HepG2 (cell line): ENCODE results near the gene DDIT4. TPM values are rescaled to one million over a fixed set of nuclear protein-coding genes. Genes with fewer than 3 reads are reported as not detected.

Source experiments
- CREB1 ChIP-seq, 2 experiments: fragments of 450-650 bp in 1 of 2; IDR thresholded peaks; 2 replicates each; pipeline ENCODE4 v1.6.1; 2016 to 2017; ENCODE audit warnings: control low read depth in 1 of 2, mild to moderate bottlenecking in 1 of 2, missing compliant biosample characterization in 1 of 2, missing genetic modification characterization in 1 of 2
- ELK4 ChIP-seq: sonication (generic); formaldehyde crosslinking; IDR thresholded peaks from 2 replicates; pipeline ENCODE4 v1.9.0; 2021; ENCODE audit warnings: missing genetic modification reagents, borderline replicate concordance
- FOXO4 ChIP-seq: sonication (generic); formaldehyde crosslinking; conservative IDR thresholded peaks from 2 replicates; pipeline ENCODE4 v1.8.1; 2023; ENCODE audit warnings: missing genetic modification reagents
- HIVEP1 ChIP-seq: sonication (generic); formaldehyde crosslinking; IDR thresholded peaks from 2 replicates; pipeline ENCODE4 v1.4.0; 2020; ENCODE audit warnings: mild to moderate bottlenecking, missing genetic modification reagents
- HNRNPLL ChIP-seq: fragments of 200-400 bp; formaldehyde crosslinking; IDR thresholded peaks from 2 replicates; pipeline ENCODE4 v1.6.1; 2017; ENCODE audit warnings: mild to moderate bottlenecking, low read depth, low read length; ENCODE audit not compliant: poor library complexity, severe bottlenecking
- MAFK ChIP-seq, 2 experiments: IDR thresholded peaks in 1 of 2; conservative IDR thresholded peaks in 1 of 2; 2 replicates each; pipeline ENCODE4 v1.6.1; 2011; ENCODE audit warnings: improper control_type of control experiment in 2 of 2, low read length in 2 of 2
- PRMT3 ChIP-seq: sonication (generic); formaldehyde crosslinking; IDR thresholded peaks from 2 replicates; pipeline ENCODE4 v1.8.1; 2022; ENCODE audit warnings: low read depth, mild to moderate bottlenecking, moderate library complexity, missing genetic modification reagents, borderline replicate concordance
- RCOR2 ChIP-seq: IDR thresholded peaks from 2 replicates; pipeline ENCODE4 v1.6.1; 2016; ENCODE audit warnings: missing biosample characterization, missing genetic modification reagents
- RFX1 ChIP-seq: fragments of 450-650 bp; IDR thresholded peaks from 2 replicates; pipeline ENCODE4 v1.6.1; 2017
- SSRP1 ChIP-seq: IDR thresholded peaks from 2 replicates; pipeline ENCODE4 v1.6.1; 2016; ENCODE audit warnings: control low read depth
- TBP ChIP-seq: sonication (generic); formaldehyde crosslinking; IDR thresholded peaks from 2 replicates; pipeline ENCODE4 v1.5.0; 2020; ENCODE audit warnings: missing genetic modification reagents
- TMF1 ChIP-seq: sonication (generic); formaldehyde crosslinking; IDR thresholded peaks from 2 replicates; pipeline ENCODE4 v1.8.1; 2022; ENCODE audit warnings: low read depth, missing genetic modification reagents
- YY1 ChIP-seq: IDR thresholded peaks from 2 replicates; pipeline ENCODE4 v1.6.1; 2011; ENCODE audit warnings: low read length, low read depth, moderate library complexity, mild to moderate bottlenecking; ENCODE audit not compliant: insufficient read depth, insufficient replicate concordance
- ZC3H4 ChIP-seq: sonication (generic); formaldehyde crosslinking; IDR thresholded peaks from 2 replicates; pipeline ENCODE4 v1.4.0; 2020; ENCODE audit warnings: missing genetic modification reagents, borderline replicate concordance
- ZKSCAN8 ChIP-seq: IDR thresholded peaks from 2 replicates; pipeline ENCODE4 v1.6.1; 2016; ENCODE audit warnings: borderline replicate concordance, missing genetic modification reagents, missing compliant biosample characterization
- ZMYM3 ChIP-seq: sonication (generic); formaldehyde crosslinking; IDR thresholded peaks from 2 replicates; pipeline ENCODE4 v1.5.1; 2020; ENCODE audit warnings: mild to moderate bottlenecking, missing genetic modification reagents
- ZNF124 ChIP-seq: sonication (generic); formaldehyde crosslinking; IDR thresholded peaks from 2 replicates; pipeline ENCODE4 v1.4.0; 2020; ENCODE audit warnings: missing genetic modification reagents
- ZNF143 ChIP-seq: sonication (generic); formaldehyde crosslinking; IDR thresholded peaks from 2 replicates; pipeline ENCODE4 v1.4.0; 2020; ENCODE audit warnings: missing genetic modification reagents
- ZNF350 ChIP-seq: sonication (generic); formaldehyde crosslinking; IDR thresholded peaks from 2 replicates; pipeline ENCODE4 v1.4.0; 2020; ENCODE audit warnings: mild to moderate bottlenecking, low read depth, missing genetic modification reagents, borderline replicate concordance
- ZNF546 ChIP-seq: sonication (generic); formaldehyde crosslinking; conservative IDR thresholded peaks from 2 replicates; pipeline ENCODE4 v1.8.1; 2023; ENCODE audit warnings: mild to moderate bottlenecking, missing genetic modification reagents
- ZNF781 ChIP-seq: sonication (generic); formaldehyde crosslinking; IDR thresholded peaks from 2 replicates; pipeline ENCODE4 v1.5.1; 2020; ENCODE audit warnings: borderline replicate concordance, mild to moderate bottlenecking, missing genetic modification reagents; ENCODE audit errors: not compliant biosample characterization
- polyA plus RNA-seq, 8 experiments: library from polyadenylated mRNA; depleted of rRNA in 3 of 8; stranded (reverse) in 7 of 8; unstranded in 1 of 8; fragments of >200 nt; fragmentation: Illumina TruSeq in 4 of 8; extraction: Trizol in 4 of 8; gene quantifications; 2 replicates each; pipeline versions ENCODE4 v1.2.1 to v1.2.3, GENCODE V29; 2011 to 2016; ENCODE audit warnings: low read depth in 4 of 8, missing spikeins in 1 of 8, mixed read lengths in 1 of 8; ENCODE audit not compliant: insufficient read depth in 1 of 8
- total RNA-seq, 5 experiments: library from RNA; depleted of rRNA; stranded (reverse); fragments of >200 nt; fragmentation: Illumina TruSeq; extraction: Trizol; gene quantifications; 2 replicates each; pipeline ENCODE4 v1.2.3, GENCODE V29; 2016; ENCODE audit warnings: low read depth in 1 of 5
- TF ChIP-seq, protein P1 (sequence below): sonication (generic); formaldehyde crosslinking; IDR thresholded peaks from 2 replicates; pipeline ENCODE4 v1.5.0; 2020; ENCODE audit warnings: mild to moderate bottlenecking, missing genetic modification reagents, moderate library complexity
- TF ChIP-seq, protein P2 (sequence below): sonication (generic); formaldehyde crosslinking; IDR thresholded peaks from 2 replicates; pipeline ENCODE4 v1.4.0; 2020; ENCODE audit warnings: mild to moderate bottlenecking, missing genetic modification reagents

The DDIT4 gene
- total and polyA plus RNA-seq, 2 of the 13 experiments (the other 11 are each of a cell fraction or from before 2014, with no cell fraction given): 35.6 to 40.7 TPM

DNA sequence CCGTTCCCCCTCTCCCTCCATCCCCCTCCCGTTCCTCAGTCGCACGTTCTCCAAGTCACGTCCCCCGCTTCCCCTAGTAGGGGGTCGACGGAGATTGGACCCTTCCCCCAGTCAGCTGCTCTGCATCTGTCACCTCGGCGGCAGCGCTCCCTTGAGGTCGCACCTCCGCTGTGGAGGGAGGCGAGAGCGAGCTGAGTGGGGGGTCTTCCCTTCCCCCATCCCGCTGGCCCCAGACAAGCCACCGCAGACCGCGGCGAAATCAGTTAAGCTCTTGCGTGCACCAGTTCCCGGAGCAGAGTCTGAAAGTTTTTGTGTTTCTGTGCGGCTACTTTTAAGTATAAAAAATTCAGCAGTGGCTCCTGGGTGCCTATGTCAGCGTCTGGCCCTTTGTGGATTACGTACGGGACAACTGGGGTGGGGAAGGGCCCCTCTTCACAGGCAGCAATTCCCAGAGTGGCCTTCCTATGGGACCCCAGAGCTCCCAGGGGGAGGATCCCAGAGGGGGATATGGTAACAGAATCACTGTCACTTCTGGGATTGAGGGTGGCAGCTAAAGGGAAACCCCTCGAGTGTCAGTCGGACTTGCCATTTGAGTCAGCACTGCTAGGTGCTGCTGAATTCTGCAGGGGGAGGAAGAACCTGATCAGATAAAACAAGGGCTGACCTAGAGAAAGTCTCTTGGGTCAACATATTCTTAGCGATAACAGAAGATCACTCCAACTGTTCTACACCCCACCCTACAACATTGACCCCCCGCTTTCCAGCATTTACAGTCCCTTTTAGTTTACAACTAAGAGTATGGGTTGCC lies 12.5 kb upstream of the DDIT4 start (continued):
- TF ChIP-seq ZNF350 (CRISPR knock-in tag) (0 out of 2 replicates have a peak, but pooled peaks have one; percentile 71), ZNF546 (CRISPR knock-in tag) (no peak), ZKSCAN8 (CRISPR knock-in tag) (0 out of 2 replicates have a peak, but pooled peaks have one; percentile 2), HIVEP1 (0 out of 2 replicates have a peak, but pooled peaks have one; percentile 12), CREB1 (IDR thresholded peaks at IDR 0.05) (no peak), CREB1 (CRISPR knock-in tag; IDR thresholded peaks at IDR 0.05) (peak; percentile 59), RCOR2 (no peak), ZC3H4 (no peak), ZNF781 (CRISPR knock-in tag) (no peak), ZNF124 (CRISPR knock-in tag) (no peak), ELK4 (CRISPR knock-in tag) (no peak), FOXO4 (0 out of 2 replicates have a peak, but pooled peaks have one; percentile 86), MAFK (conservative IDR thresholded peaks at IDR 0.05 in 1 of 2, IDR thresholded peaks at IDR 0.05 in 1 of 2; ENCODE audit: low read length in 2 of 2) (no peak), HNRNPLL (no peak), ZMYM3 (CRISPR knock-in tag) (peak; percentile 45), ZNF143 (CRISPR knock-in tag) (0 out of 2 replicates have a peak, but pooled peaks have one; percentile 35), YY1 (peak; percentile 2), TBP (CRISPR knock-in tag) (no peak), RFX1 (no peak), PRMT3 (CRISPR knock-in tag) (peak; percentile 39; the same call in 1 of the 2 replicates), TMF1 (CRISPR knock-in tag) (peak; percentile 69; the same call in 1 of the 2 replicates), SSRP1 (CRISPR knock-in tag) (no peak)
- TF ChIP-seq, protein P1, sequence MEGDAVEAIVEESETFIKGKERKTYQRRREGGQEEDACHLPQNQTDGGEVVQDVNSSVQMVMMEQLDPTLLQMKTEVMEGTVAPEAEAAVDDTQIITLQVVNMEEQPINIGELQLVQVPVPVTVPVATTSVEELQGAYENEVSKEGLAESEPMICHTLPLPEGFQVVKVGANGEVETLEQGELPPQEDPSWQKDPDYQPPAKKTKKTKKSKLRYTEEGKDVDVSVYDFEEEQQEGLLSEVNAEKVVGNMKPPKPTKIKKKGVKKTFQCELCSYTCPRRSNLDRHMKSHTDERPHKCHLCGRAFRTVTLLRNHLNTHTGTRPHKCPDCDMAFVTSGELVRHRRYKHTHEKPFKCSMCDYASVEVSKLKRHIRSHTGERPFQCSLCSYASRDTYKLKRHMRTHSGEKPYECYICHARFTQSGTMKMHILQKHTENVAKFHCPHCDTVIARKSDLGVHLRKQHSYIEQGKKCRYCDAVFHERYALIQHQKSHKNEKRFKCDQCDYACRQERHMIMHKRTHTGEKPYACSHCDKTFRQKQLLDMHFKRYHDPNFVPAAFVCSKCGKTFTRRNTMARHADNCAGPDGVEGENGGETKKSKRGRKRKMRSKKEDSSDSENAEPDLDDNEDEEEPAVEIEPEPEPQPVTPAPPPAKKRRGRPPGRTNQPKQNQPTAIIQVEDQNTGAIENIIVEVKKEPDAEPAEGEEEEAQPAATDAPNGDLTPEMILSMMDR: peak; percentile 85
- TF ChIP-seq, protein P2, sequence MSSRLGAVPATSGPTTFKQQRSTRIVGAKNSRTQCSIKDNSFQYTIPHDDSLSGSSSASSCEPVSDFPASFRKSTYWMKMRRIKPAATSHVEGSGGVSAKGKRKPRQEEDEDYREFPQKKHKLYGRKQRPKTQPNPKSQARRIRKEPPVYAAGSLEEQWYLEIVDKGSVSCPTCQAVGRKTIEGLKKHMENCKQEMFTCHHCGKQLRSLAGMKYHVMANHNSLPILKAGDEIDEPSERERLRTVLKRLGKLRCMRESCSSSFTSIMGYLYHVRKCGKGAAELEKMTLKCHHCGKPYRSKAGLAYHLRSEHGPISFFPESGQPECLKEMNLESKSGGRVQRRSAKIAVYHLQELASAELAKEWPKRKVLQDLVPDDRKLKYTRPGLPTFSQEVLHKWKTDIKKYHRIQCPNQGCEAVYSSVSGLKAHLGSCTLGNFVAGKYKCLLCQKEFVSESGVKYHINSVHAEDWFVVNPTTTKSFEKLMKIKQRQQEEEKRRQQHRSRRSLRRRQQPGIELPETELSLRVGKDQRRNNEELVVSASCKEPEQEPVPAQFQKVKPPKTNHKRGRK (CRISPR knock-in tag): 0 out of 2 replicates have a peak, but pooled peaks have one; percentile 9
